Activated T-cell treated with anti-CD3 and anti-CD28 coated beads, Interleukin-2, amount 50 U/mL, for 24 hours (primary cell): ENCODE measurements around the gene PDZD8.
A peak's percentile ranks its signal among the peaks of the same experiment; 100 is the strongest.

Source experiments
- DNase-seq: peaks from one replicate; pipeline ENCODE4 v3.0.0-alpha.2; 2020
- H3K27ac Mint-ChIP-seq: 2 replicates; pipeline ENCODE4 v1.8.0; 2020; ENCODE audit warnings: mild to moderate bottlenecking, mixed read lengths
- H3K27me3 Mint-ChIP-seq: 2 replicates; pipeline ENCODE4 v1.8.0; 2020; ENCODE audit warnings: mixed read lengths
- H3K36me3 Mint-ChIP-seq: 2 replicates; pipeline ENCODE4 v1.8.0; 2020; ENCODE audit warnings: low read depth, mixed read lengths
- H3K4me1 Mint-ChIP-seq: 2 replicates; pipeline ENCODE4 v1.8.0; 2020; ENCODE audit warnings: low read depth, mixed read lengths
- H3K4me3 Mint-ChIP-seq: 2 replicates; pipeline ENCODE4 v1.8.0; 2020; ENCODE audit warnings: mild to moderate bottlenecking, moderate library complexity, mixed read lengths
- H3K9me3 Mint-ChIP-seq: 2 replicates; pipeline ENCODE4 v1.8.0; 2020; ENCODE audit warnings: mixed read lengths

Gene PDZD8

DNA sequence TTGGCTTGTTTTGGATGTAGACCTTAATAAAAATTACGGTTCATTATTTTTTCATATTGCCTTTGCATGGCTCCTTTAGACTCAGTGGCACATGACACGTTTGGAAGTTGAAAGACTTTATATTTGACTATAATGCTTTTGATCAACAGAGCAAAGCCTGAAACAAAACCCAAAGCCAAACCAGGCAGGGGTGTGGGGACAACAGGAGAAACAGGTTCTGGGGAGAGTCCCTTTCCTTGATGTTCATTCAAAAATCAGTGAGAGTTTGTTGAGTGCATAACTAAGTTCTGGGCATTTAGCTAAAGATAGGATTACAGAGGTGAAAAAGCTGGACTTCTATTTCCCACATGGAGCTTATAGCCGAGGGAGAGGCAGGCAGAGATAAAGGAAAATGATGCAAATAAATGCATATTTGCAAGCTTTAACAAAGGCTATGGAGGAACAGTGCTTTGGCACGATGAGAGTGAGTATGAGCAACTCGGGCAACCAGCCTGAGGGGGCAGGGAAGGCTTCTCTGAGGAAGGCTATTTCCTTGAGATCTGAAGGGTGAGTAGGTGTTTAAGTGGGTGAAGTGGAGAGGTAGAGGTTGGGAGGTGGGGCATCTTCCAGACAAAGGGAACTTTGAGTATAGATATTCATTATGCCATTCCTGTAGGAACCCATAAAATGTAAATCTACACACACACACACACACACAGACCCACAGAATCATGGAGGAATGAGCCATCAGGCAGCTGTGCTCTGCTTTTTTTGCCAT, 34.5 kb upstream of the PDZD8 start:
- no peak for DNase-seq
- H3K27ac Mint-ChIP-seq, result no peak overlapping the region
- peaks cover 16% of the 10 kb centered on the region for H3K27me3 Mint-ChIP-seq
- H3K9me3 Mint-ChIP-seq, result no peaks in the 10 kb centered on the region
- no peaks in the 10 kb centered on the region for H3K4me1 Mint-ChIP-seq
- H3K36me3 Mint-ChIP-seq, result no peaks in the 10 kb centered on the region
- no peak overlapping the region for H3K4me3 Mint-ChIP-seq

DNA sequence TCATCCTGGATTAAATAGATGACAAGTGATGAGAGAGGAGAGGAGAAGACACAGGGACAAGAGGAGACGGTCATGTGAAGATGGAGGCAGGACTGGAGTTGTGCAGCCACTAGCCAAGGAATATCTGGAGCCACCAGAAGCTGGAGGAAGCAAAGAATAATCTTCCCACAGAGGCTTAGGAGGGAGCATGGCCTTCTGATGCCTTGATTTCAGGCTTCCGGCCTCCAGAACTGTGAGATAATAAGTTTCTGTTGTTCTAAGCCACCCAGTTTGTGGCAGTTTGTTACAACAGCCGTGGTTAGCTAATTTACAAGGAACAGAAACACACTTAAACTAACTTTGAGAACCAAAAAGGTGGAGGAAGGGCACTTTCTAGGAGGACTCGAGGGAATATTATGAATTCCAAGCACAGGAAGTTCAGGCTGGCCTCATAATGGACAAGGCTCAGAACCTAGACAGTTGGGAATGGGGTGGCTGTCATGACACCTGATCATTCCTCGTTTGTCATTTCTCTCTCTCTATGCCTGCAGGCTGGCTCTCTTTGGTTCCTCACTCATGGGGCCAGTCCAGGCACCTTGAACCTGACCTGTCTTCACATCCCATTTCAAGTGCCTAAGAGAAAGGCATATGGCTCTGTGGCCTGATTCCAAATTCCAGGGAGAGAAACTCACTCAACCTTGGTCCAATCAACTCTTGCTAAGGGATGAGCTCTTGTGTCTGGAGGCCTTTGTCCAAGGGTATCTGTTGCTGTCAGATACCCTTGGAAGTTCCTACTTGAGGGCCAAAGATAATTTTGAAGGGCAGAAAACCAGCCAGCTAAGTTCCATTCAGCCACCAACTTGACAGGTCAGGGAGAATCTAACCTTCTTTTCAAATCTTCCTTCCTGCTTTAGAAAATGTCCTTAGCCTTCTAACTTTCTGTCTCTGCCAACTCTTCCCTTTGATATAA, 33.5 kb upstream of the PDZD8 start:
- Mint-ChIP-seq H3K4me3 (no peak overlapping the region), H3K36me3 (no peaks in the 10 kb centered on the region), H3K27ac (no peak overlapping the region), H3K9me3 (no peaks in the 10 kb centered on the region), H3K4me1 (no peaks in the 10 kb centered on the region), H3K27me3 (peaks cover 17% of the 10 kb centered on the region)
- DNase-seq, result no peak

DNA sequence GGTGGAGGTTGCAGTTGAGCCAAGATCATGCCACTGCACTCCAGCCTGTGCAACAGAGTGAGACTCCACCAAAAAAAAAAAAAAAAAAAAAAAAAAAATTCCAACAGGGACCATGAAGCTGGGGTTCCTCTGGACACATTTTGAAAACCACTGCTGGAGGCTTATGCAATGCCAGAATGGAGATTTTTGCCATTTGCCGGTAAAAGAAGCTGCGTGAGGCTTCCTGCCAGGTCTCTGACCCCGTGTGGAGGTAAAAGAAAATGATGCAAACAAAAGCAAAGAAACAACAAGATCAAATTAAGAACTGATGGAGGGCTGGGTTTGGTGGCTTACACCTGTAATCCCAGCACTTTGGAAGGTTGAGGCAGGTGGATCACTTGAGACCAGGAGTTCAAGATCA, 30.5 kb upstream of the PDZD8 start:
- Mint-ChIP-seq H3K9me3 (no peaks in the 10 kb centered on the region), H3K36me3 (no peaks in the 10 kb centered on the region), H3K4me3 (no peak overlapping the region), H3K27ac (no peak overlapping the region), H3K4me1 (no peaks in the 10 kb centered on the region), H3K27me3 (peaks cover 24% of the 10 kb centered on the region)
- no peak for DNase-seq

DNA sequence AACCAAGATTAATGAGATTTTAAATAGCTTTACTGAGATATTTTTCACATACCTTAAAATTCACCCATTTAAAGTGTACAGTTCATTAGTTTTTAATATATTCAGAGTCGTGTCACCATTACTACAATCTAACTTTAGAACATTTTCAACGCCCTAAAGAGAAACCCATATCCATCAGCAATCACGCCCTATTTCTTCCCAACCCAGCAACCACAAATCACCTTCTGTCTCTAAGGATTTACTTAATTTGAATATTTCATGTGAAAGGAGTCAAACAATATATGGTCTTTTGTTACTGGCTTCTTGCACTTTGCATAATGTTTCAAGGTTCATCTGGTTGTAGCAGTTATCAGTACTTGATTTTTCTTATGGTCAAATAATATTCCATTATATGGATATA, 25.1 kb upstream of the PDZD8 start:
- DNase-seq, result no peak
- Mint-ChIP-seq H3K9me3 (no peaks in the 10 kb centered on the region), H3K27ac (no peak overlapping the region), H3K4me3 (no peak overlapping the region), H3K4me1 (no peaks in the 10 kb centered on the region), H3K36me3 (no peaks in the 10 kb centered on the region), H3K27me3 (peaks cover 19% of the 10 kb centered on the region)

DNA sequence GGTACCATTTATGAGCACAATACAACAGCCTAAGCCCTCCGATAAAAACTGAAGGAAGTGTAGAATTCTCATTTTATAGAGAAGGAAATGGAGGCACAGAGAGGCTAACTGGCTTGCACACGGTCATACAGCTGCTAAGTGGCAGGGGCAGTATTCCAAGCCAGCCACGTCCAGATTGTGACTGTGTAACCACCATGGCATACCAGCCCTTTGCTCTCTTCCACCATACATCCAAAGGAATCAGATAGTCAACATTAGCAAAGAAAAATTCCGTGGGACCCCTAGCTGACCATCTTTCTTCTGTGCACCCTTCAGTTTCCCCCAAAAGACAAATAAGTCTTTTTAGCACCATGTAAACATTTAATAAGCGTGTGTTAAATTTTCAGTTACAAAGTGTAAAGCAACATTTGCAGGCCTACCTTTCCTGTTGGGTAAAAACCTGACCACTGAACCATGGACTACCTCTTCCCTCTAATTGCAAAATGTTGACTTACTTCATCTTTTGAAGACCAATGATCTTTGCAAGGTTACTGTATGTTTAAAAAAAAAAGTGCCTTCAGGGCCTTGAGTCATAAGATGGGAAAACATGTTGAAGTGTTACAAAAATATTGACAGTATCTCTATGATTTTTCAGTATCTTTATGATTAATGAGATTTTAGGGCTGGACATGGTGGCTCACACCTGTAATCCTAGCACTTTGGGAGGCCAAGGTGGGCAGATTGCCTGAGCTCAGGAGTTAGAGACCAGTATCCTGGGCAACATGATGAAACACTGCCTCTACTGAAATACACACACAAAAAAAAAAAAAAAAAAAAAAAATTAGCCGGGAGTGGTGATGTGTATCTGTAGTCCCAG, 24.3 kb upstream of the PDZD8 start:
- Mint-ChIP-seq H3K4me3 (no peak overlapping the region), H3K4me1 (no peaks in the 10 kb centered on the region), H3K9me3 (no peaks in the 10 kb centered on the region), H3K27ac (no peak overlapping the region), H3K36me3 (no peaks in the 10 kb centered on the region), H3K27me3 (peaks cover 22% of the 10 kb centered on the region)
- DNase-seq, result no peak

DNA sequence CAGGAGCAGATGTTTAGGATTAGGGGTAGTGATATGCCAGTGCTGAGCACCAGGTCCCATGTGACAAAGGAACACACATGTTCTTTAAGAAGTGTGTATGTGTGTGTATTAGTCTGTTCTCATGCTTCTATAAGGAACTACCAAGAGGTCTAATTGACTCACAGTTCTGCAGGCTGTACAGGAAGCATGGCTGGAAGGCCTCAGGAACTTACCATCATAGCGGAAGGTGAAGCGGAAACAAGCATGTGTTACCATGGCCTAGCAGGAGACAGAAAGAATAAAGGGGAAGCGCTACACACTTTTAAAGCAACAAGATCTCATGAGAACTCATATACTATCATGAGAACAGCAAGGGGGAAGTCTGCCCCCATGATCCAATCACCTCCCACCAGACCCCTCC, 22.8 kb upstream of the PDZD8 start:
- no peaks in the 10 kb centered on the region for H3K4me1 Mint-ChIP-seq
- peaks cover 22% of the 10 kb centered on the region for H3K27me3 Mint-ChIP-seq
- no peak overlapping the region for H3K27ac Mint-ChIP-seq
- H3K36me3 Mint-ChIP-seq, result no peaks in the 10 kb centered on the region
- H3K4me3 Mint-ChIP-seq, result no peak overlapping the region
- DNase-seq, result no peak
- no peaks in the 10 kb centered on the region for H3K9me3 Mint-ChIP-seq

DNA sequence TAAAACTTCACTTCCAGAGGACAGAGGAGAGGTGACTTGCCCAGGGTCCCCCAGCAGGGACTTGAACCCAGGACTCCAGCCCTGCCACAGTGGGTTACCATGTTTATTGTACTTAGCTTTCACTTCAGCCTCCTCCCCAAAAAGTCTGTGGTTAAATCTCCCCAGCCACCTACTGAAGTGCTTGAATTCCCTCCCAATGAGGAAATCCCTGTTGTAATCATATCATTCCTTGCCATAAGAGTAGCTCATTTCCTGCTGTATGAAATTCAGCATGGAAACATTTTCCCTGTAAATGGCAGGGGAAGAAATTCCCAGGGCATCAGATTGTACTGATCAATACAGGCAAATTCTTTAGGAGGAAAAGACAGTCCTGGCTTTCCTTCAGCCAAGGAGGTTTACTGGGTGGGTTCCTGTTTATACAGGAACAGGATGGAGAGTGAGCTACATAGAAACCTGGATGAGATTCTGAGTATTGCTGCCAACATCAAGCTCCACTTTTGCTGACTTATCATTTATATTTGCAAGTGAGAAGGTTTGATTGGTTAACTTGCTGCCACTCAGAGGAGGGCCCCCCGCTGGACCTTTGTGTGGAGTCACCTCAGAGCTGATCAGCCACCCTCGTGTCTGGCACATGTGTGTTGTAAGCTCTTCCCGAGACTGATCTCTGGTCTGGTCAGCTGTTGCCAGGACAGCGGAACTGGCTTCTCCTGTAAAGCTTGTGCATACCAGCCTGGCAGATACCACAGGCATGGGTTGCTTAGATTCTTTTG, 16.4 kb upstream of the PDZD8 start:
- Mint-ChIP-seq H3K9me3 (no peaks in the 10 kb centered on the region), H3K4me1 (no peaks in the 10 kb centered on the region), H3K36me3 (no peaks in the 10 kb centered on the region), H3K4me3 (no peak overlapping the region), H3K27me3 (peaks cover 68% of the 10 kb centered on the region), H3K27ac (no peak overlapping the region)
- no peak for DNase-seq

DNA sequence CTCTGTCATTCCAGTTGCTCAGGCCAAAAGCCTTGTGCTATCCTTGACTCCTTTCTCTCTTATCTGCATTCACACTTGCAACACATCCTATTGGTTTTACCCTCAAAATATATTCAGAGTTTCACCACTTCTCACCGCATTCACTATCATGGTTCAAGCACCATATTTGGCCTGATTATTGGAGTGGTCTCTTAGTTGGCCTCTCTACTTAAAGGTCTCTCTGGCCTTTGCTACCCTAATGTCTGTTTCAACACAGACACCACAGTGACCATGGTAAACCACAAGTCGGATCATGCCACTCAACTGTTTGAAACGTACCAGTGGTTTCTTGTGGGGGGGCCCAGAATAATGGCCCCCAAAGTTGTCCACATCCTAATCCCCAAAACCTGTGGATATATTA, 15.2 kb upstream of the PDZD8 start:
- no peak overlapping the region for H3K4me3 Mint-ChIP-seq
- no peak for DNase-seq
- H3K9me3 Mint-ChIP-seq, result no peaks in the 10 kb centered on the region
- no peak overlapping the region for H3K27ac Mint-ChIP-seq
- peaks cover 75% of the 10 kb centered on the region for H3K27me3 Mint-ChIP-seq
- no peaks in the 10 kb centered on the region for H3K4me1 Mint-ChIP-seq
- H3K36me3 Mint-ChIP-seq, result no peaks in the 10 kb centered on the region

DNA sequence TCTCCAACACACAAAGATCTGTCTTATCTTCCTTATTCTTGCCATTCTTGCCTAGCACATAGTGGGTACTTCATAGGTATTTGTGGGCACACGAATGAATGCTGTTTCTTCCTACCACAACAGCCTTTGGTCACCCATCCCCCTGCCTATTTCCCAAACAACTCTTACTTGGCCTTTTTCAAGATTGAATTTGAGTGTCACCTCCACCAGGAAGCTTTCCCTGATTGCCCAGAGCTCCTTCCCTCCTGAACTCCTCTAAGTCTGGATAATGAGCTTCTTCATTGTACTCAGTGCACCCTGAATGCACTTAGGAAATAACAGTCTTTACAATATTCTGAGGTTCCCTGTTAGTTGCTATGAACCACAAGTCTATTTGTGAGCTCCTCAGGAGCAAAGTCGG, 11.6 kb upstream of the PDZD8 start:
- no peak overlapping the region for H3K27ac Mint-ChIP-seq
- no peak for DNase-seq
- no peaks in the 10 kb centered on the region for H3K36me3 Mint-ChIP-seq
- H3K4me3 Mint-ChIP-seq, result no peak overlapping the region
- H3K27me3 Mint-ChIP-seq, result peaks cover 67% of the 10 kb centered on the region
- no peaks in the 10 kb centered on the region for H3K4me1 Mint-ChIP-seq
- no peaks in the 10 kb centered on the region for H3K9me3 Mint-ChIP-seq

DNA sequence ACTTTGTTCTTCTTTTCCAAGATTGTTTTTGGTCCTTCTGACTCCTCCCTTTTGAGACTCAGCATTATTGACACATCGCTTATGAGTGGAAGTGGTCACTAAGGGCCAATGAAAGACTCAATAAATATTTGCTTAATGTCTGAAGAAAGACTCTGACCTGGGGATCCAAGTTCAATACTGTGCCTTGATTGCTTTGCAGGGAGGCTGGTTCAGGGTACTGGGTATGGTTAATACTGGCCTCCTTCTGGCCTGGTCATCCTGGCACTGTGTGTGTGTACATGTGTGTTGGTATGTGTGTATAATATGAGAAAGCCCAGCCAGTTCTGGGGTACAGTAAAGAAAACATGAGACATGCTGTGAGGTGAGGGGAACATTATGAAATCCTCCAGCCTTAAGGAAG, 7.6 kb upstream of the PDZD8 start:
- no peaks in the 10 kb centered on the region for H3K36me3 Mint-ChIP-seq
- H3K27ac Mint-ChIP-seq, result no peak overlapping the region
- H3K4me1 Mint-ChIP-seq, result no peaks in the 10 kb centered on the region
- no peaks in the 10 kb centered on the region for H3K9me3 Mint-ChIP-seq
- DNase-seq, result no peak
- H3K4me3 Mint-ChIP-seq, result no peak overlapping the region
- peaks cover 59% of the 10 kb centered on the region for H3K27me3 Mint-ChIP-seq

DNA sequence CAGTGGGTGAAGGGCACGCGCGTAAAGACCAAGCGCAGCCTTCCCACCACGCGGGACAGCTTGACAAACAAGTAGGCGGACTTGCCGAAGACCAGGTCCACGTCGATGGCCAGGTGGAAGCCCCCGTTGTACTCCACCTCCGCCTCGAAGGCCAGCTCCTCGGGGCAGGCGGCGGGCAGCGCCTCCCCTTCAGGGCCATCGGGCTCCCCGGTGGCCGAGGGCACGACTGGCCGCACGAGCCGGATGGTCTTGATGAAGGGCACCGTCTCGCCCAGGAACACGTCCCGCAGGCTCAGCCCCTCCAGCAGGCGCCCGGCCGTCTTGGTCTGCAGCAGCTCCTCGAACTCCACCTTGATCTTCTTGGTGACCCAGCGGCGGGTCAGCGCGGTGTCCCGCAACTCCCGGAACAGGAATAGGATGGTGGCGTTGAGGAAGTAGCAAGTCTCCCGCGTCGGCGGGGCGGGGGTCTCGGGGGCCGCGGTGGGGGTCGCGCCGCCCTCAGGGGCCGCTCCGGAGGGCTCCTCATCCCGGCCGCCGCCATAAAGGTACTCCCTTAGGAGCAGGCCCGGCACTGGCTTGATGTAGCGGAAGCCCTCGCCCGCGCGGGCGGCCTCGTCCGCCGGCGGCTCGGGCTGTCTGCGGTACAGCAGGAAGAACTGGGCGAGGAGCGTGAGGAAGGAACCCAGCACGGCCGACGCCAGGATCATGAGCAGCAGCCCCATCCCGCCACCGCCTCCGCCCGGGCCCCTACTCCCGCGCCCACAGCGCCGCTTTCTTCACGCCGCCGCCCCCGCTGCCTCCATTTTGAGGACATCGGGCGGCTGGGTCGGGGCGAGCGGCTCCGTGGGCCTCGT, 507 bp downstream of the PDZD8 start:
- H3K4me1 Mint-ChIP-seq, result peaks cover 36% of the 10 kb centered on the region
- H3K4me3 Mint-ChIP-seq, result peak overlapping the region; percentile 92
- peaks cover 30% of the 10 kb centered on the region for H3K36me3 Mint-ChIP-seq
- peaks cover 28% of the 10 kb centered on the region for H3K27me3 Mint-ChIP-seq
- no peaks in the 10 kb centered on the region for H3K9me3 Mint-ChIP-seq
- no peak for DNase-seq
- peak overlapping the region; percentile 86 for H3K27ac Mint-ChIP-seq

DNA sequence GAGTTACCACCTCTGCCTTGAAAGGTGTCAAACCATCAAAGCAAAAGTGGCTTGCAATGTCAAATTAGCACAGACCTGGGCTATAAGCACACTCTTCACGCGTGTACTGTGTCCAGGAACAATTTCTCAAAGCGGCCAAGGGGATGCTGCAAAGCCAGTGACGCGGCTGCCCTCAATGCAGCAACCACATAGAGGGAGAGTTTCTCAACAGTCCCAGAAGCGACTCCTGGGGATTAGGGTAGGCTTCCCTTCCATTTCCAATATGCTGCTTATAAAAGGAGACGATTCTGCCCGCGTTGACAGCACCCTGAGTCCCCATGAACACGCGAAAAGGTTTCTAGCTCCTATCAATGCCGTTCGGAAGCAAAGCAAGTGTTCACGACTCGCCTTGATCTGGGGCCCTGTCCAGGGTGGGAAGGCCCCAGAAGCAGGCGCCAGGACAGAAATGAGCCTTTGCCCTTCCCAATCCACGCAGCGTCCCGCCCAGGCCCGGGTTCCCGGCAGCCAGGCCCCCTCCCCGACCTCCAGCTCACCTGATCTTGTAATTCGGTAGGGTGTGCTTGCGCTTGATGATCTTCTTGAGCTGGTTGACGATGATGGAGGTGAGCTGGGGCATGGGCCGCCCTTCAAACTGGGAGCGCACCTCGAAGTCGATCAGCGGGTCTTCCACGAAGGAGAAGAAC, 1.3 kb downstream of the PDZD8 start:
- Mint-ChIP-seq H3K36me3 (peaks cover 35% of the 10 kb centered on the region), H3K27me3 (peaks cover 22% of the 10 kb centered on the region), H3K27ac (peak overlapping the region; percentile 86), H3K9me3 (no peaks in the 10 kb centered on the region), H3K4me3 (peak overlapping the region; percentile 92), H3K4me1 (peaks cover 41% of the 10 kb centered on the region)
- peak; percentile 64 for DNase-seq

DNA sequence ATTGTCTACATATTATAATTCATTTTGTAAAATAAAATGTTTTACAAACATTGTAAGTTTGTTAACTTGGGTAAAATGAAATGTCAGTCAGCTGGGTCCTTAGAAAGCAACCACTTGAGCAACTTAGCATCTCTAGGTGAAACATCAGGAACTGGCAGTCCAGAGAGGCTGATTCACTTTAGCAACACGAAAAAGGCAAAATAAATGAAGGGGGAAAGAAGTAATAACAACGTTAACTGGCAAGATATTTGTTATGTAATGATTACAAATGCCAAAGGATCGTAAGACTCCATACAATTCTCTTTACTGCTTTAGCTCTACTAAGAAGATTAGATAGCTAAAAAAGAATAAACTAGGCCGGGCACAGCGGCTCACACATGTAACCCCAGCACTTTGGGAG, 5.0 kb downstream of the PDZD8 start:
- no peak for DNase-seq
- peaks cover 62% of the 10 kb centered on the region for H3K4me1 Mint-ChIP-seq
- H3K36me3 Mint-ChIP-seq, result peaks cover 37% of the 10 kb centered on the region
- no peak overlapping the region for H3K4me3 Mint-ChIP-seq
- no peaks in the 10 kb centered on the region for H3K27me3 Mint-ChIP-seq
- H3K27ac Mint-ChIP-seq, result no peak overlapping the region
- no peaks in the 10 kb centered on the region for H3K9me3 Mint-ChIP-seq
